ENCODE measurements around the gene TMEM260.
"Not testable (repeated sequence)": the region's sequence is repeated elsewhere in the genome, so short reads cannot be mapped to it uniquely, and the experiment has no call there.

The TMEM260 gene

GRCh38 chr14:56686416-56686815 is 106.8 kb downstream of the TMEM260 start:
- DNase-seq = no peak
- ATAC-seq = no peak
- Mint-ChIP-seq H3K4me3 (no peak overlapping the region), H3K27ac (no peak overlapping the region), H3K4me1 (no peaks in the 10 kb centered on the region), H3K9me3 (no peaks in the 10 kb centered on the region), H3K27me3 (peaks cover 6% of the 10 kb centered on the region)

GRCh38 chr14:56687123-56687522 is 107.5 kb downstream of the TMEM260 start:
- ATAC-seq (no peak), DNase-seq (no peak)
- Mint-ChIP-seq H3K4me3 (no peak overlapping the region), H3K27me3 (peaks cover 6% of the 10 kb centered on the region), H3K27ac (no peak overlapping the region), H3K9me3 (no peaks in the 10 kb centered on the region), H3K4me1 (no peaks in the 10 kb centered on the region)

DNA sequence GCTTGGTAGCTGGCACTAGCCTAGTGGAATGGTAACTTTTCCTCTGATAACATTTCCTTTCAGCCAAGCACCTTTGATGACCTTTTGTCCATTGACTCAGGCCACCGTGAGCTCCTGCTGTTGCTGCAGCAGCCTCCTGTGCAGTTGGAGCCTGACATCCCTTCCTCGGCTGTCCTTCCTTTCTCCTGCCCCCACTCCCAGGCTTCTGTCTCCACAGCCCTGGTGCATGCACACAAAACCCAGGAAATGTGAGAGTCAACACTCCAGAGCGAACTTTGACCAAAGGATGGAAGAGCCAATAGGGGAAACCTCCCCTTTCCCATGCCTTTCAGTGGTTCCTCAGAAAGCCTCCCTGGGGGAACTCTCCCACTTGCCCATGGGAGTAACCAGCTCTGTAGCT is 115.0 kb downstream of the TMEM260 start:
- Mint-ChIP-seq H3K27ac (no peak overlapping the region), H3K9me3 (no peaks in the 10 kb centered on the region), H3K4me1 (no peaks in the 10 kb centered on the region), H3K27me3 (peaks cover 15% of the 10 kb centered on the region), H3K4me3 (no peak overlapping the region)
- no peak for DNase-seq
- no peak for ATAC-seq

GRCh38 chr14:56695216-56695615 is 115.6 kb downstream of the TMEM260 start:
- not testable (repeated sequence) for H3K27ac Mint-ChIP-seq, H3K4me1 Mint-ChIP-seq, H3K4me3 Mint-ChIP-seq, ATAC-seq, H3K9me3 Mint-ChIP-seq, DNase-seq
- peaks cover 15% of the 10 kb centered on the region for H3K27me3 Mint-ChIP-seq

Data from stimulated activated naive CD8-positive, alpha-beta T cell treated with anti-CD3 and anti-CD28 coated beads, Interleukin-15, amount 100 ng/mL, for 72 hours (primary cell).